Dendritic cell treated with granulocyte-macrophage colony-stimulating factor and Interleukin-4, amounts not matched to agents 40 ng/mL and 50 ng/mL, for 4 days (primary cell): ENCODE measurements around the gene OPRL1.

Source experiments
- H3K27ac Mint-ChIP-seq: one replicate; pipeline ENCODE4 v1.8.0; 2022; ENCODE audit warnings: mild to moderate bottlenecking, mixed read lengths
- H3K27me3 Mint-ChIP-seq: one replicate; pipeline ENCODE4 v1.8.0; 2022; ENCODE audit warnings: mild to moderate bottlenecking, mixed read lengths
- H3K36me3 Mint-ChIP-seq: one replicate; pipeline ENCODE4 v1.8.0; 2022; ENCODE audit warnings: low read depth, mixed read lengths
- H3K4me1 Mint-ChIP-seq: one replicate; pipeline ENCODE4 v1.8.0; 2022; ENCODE audit warnings: low read depth, mixed read lengths
- H3K4me3 Mint-ChIP-seq: one replicate; pipeline ENCODE4 v1.8.0; 2022; ENCODE audit warnings: mild to moderate bottlenecking, moderate library complexity, mixed read lengths
- H3K9me3 Mint-ChIP-seq: one replicate; pipeline ENCODE4 v1.8.0; 2022; ENCODE audit warnings: mixed read lengths
- intact Hi-C: fragments of 100-400 bp; cut with micrococcal nuclease; formaldehyde crosslinking; loops from one replicate; pipeline ENCODE4 v1.15.0; 2022

The OPRL1 gene

GRCh38 chr20:64099880-64100565 is 20.1 kb downstream of the OPRL1 start:
- intact Hi-C loops = no loop called here
- Mint-ChIP-seq H3K27ac (no peak overlapping the region), H3K9me3 (peaks cover 9% of the 10 kb centered on the region), H3K4me1 (no peaks in the 10 kb centered on the region), H3K27me3 (peaks cover 38% of the 10 kb centered on the region), H3K4me3 (no peak overlapping the region), H3K36me3 (peaks cover 40% of the 10 kb centered on the region)

GRCh38 chr20:64100566-64100888 is 20.6 kb downstream of the OPRL1 start:
- intact Hi-C loops = no loop called here
- Mint-ChIP-seq H3K9me3 (peaks cover 9% of the 10 kb centered on the region), H3K4me3 (no peak overlapping the region), H3K27me3 (peaks cover 39% of the 10 kb centered on the region), H3K27ac (no peak overlapping the region), H3K4me1 (no peaks in the 10 kb centered on the region), H3K36me3 (peaks cover 40% of the 10 kb centered on the region)

GRCh38 chr20:64100946-64101688 is 21.2 kb downstream of the OPRL1 start:
- intact Hi-C loops = no loop called here
- Mint-ChIP-seq H3K27me3 (peaks cover 45% of the 10 kb centered on the region), H3K36me3 (peaks cover 38% of the 10 kb centered on the region), H3K27ac (no peak overlapping the region), H3K4me3 (no peak overlapping the region), H3K9me3 (peaks cover 9% of the 10 kb centered on the region), H3K4me1 (no peaks in the 10 kb centered on the region)

- no peaks in the 10 kb centered on the region for H3K4me1 Mint-ChIP-seq
- H3K27me3 Mint-ChIP-seq = peaks cover 51% of the 10 kb centered on the region
- intact Hi-C loops = no loop called here
- H3K27ac Mint-ChIP-seq = no peak overlapping the region
- peaks cover 3% of the 10 kb centered on the region for H3K9me3 Mint-ChIP-seq
- peaks cover 30% of the 10 kb centered on the region for H3K36me3 Mint-ChIP-seq
- peak overlapping the region; percentile 10 for H3K4me3 Mint-ChIP-seq
These were observed 22.1 kb downstream of the OPRL1 start for GRCh38 chr20:64101731-64102621.

GRCh38 chr20:64102647-64103354 is 22.9 kb downstream of the OPRL1 start:
- Mint-ChIP-seq H3K27me3 (peaks cover 59% of the 10 kb centered on the region), H3K9me3 (no peaks in the 10 kb centered on the region), H3K4me3 (peak overlapping the region; percentile 35), H3K4me1 (peaks cover 3% of the 10 kb centered on the region), H3K36me3 (peaks cover 23% of the 10 kb centered on the region), H3K27ac (no peak overlapping the region)
- intact Hi-C loops = no loop called here

- Mint-ChIP-seq H3K4me1 (peaks cover 11% of the 10 kb centered on the region), H3K27me3 (peaks cover 72% of the 10 kb centered on the region), H3K4me3 (no peak overlapping the region), H3K27ac (no peak overlapping the region), H3K9me3 (no peaks in the 10 kb centered on the region), H3K36me3 (peaks cover 10% of the 10 kb centered on the region)
- intact Hi-C loops = no loop called here
These were observed 24.2 kb downstream of the OPRL1 start for GRCh38 chr20:64103871-64104666.

- H3K9me3 Mint-ChIP-seq = no peaks in the 10 kb centered on the region
- peaks cover 2% of the 10 kb centered on the region for H3K36me3 Mint-ChIP-seq
- H3K4me1 Mint-ChIP-seq = peaks cover 11% of the 10 kb centered on the region
- intact Hi-C loops = no loop called here
- no peak overlapping the region for H3K4me3 Mint-ChIP-seq
- H3K27ac Mint-ChIP-seq = no peak overlapping the region
- H3K27me3 Mint-ChIP-seq = peaks cover 74% of the 10 kb centered on the region
These were observed 25.0 kb downstream of the OPRL1 start for GRCh38 chr20:64104667-64105451.

- H3K36me3 Mint-ChIP-seq = no peaks in the 10 kb centered on the region
- H3K4me3 Mint-ChIP-seq = no peak overlapping the region
- no peak overlapping the region for H3K27ac Mint-ChIP-seq
- H3K9me3 Mint-ChIP-seq = no peaks in the 10 kb centered on the region
- peaks cover 11% of the 10 kb centered on the region for H3K4me1 Mint-ChIP-seq
- intact Hi-C loops = no loop called here
- peaks cover 69% of the 10 kb centered on the region for H3K27me3 Mint-ChIP-seq
These were observed 26.1 kb downstream of the OPRL1 start for GRCh38 chr20:64105846-64106434.

- Mint-ChIP-seq H3K9me3 (no peaks in the 10 kb centered on the region), H3K27ac (no peak overlapping the region), H3K4me1 (peaks cover 11% of the 10 kb centered on the region), H3K27me3 (peaks cover 64% of the 10 kb centered on the region), H3K36me3 (no peaks in the 10 kb centered on the region), H3K4me3 (no peak overlapping the region)
- intact Hi-C loops = no loop called here
These were observed 26.6 kb downstream of the OPRL1 start for GRCh38 chr20:64106435-64106961.

- Mint-ChIP-seq H3K27ac (no peak within 1 kb of the TSS), H3K27me3 (peaks cover 62% of the 10 kb centered on the region), H3K36me3 (no peaks in the 10 kb centered on the region), H3K4me3 (no peak within 1 kb of the TSS), H3K9me3 (no peaks in the 10 kb centered on the region), H3K4me1 (peaks cover 16% of the 10 kb centered on the region)
- intact Hi-C loops = no loop called here
These were observed 27.3 kb downstream of the OPRL1 start, which contains the start of gene NPBWR2 for GRCh38 chr20:64106981-64107735. TSS of gene NPBWR2 (minus strand) at chr20:64107565. CDS start at chr20:64106831, 734 bp downstream.

- no peaks in the 10 kb centered on the region for H3K9me3 Mint-ChIP-seq
- H3K4me3 Mint-ChIP-seq = no peak overlapping the region
- peaks cover 20% of the 10 kb centered on the region for H3K4me1 Mint-ChIP-seq
- intact Hi-C loops = no loop called here
- peaks cover 57% of the 10 kb centered on the region for H3K27me3 Mint-ChIP-seq
- no peak overlapping the region for H3K27ac Mint-ChIP-seq
- H3K36me3 Mint-ChIP-seq = no peaks in the 10 kb centered on the region
These were observed 28.0 kb downstream of the OPRL1 start for GRCh38 chr20:64107736-64108457.
